ENCODE measurements around the gene GLYATL1B. TPM values are rescaled to one million over a fixed set of nuclear protein-coding genes. Genes with fewer than 3 reads are reported as not detected.
"Not testable (repeated sequence)": the region's sequence is repeated elsewhere in the genome, so short reads cannot be mapped to it uniquely, and the experiment has no call there.

Gene GLYATL1B
- total RNA-seq, 1 donor from 2014 or later: not detected

DNA sequence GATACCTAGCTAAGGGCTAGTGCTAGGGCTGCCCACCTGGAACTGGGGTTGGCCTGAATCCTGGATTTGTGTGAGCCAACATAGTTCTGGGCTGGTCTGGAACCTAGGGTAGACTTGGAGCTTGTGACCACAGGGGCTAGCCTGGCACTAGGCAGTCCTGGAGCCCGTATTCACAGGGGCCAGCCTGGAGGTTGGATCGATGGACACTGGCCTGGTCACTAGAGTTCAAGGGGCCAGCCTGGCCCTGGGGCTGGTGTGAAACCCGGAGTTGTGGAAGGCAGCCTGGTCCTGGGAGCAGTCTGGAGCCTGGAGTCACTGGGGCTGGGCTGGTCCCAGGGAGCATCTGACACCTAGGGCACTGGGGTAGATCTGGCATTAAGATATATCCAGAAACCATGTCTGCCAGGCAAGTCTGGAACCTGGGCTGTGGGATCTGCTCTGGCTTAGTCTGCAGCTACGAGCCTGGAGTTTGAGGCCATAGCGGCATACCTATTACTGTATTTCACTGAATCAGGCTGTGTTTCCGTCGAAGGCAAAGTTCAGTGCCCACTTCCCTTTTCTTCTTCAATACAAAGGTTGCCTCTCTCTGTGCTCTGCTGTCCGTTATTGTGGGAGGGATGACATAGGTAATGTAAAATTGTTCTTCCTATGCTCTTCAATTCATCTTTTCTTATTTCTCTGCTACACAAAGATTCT lies 9.1 kb upstream of the GLYATL1B start:
- Mint-ChIP-seq H3K4me1 (peaks cover 59% of the 10 kb centered on the region), H3K36me3 (ENCODE audit: low read depth) (no peaks in the 10 kb centered on the region), H3K27me3 (no peaks in the 10 kb centered on the region), H3K9me3 (peaks cover 8% of the 10 kb centered on the region), H3K27ac (peak overlapping the region; percentile 78), H3K4me3 (peak overlapping the region; percentile 56)
- TF ChIP-seq, protein P1, sequence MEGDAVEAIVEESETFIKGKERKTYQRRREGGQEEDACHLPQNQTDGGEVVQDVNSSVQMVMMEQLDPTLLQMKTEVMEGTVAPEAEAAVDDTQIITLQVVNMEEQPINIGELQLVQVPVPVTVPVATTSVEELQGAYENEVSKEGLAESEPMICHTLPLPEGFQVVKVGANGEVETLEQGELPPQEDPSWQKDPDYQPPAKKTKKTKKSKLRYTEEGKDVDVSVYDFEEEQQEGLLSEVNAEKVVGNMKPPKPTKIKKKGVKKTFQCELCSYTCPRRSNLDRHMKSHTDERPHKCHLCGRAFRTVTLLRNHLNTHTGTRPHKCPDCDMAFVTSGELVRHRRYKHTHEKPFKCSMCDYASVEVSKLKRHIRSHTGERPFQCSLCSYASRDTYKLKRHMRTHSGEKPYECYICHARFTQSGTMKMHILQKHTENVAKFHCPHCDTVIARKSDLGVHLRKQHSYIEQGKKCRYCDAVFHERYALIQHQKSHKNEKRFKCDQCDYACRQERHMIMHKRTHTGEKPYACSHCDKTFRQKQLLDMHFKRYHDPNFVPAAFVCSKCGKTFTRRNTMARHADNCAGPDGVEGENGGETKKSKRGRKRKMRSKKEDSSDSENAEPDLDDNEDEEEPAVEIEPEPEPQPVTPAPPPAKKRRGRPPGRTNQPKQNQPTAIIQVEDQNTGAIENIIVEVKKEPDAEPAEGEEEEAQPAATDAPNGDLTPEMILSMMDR (IDR thresholded peaks at IDR 0.05): no peak
- DNase-seq (no peak), ATAC-seq (ENCODE audit: low read depth) (peak; percentile 95)
- ChIA-PET CTCF (interaction anchor here (0.6 to 1.9 kb wide), 5 partner anchors 19 to 59 kb away, joined by 3 to 10 read pairs (median 3); no protein-coding TSS in a partner anchor), POLR2A (interaction anchor here (0.6 to 1.8 kb wide), 10 partner anchors 11 to 229 kb away, joined by 3 to 14 read pairs (median 4); no protein-coding TSS in a partner anchor)
- intact Hi-C loops (cut with micrococcal nuclease): loop anchor here (2.0 kb wide), 2 partner anchors 18 to 26 kb away; no protein-coding TSS in a partner anchor

DNA sequence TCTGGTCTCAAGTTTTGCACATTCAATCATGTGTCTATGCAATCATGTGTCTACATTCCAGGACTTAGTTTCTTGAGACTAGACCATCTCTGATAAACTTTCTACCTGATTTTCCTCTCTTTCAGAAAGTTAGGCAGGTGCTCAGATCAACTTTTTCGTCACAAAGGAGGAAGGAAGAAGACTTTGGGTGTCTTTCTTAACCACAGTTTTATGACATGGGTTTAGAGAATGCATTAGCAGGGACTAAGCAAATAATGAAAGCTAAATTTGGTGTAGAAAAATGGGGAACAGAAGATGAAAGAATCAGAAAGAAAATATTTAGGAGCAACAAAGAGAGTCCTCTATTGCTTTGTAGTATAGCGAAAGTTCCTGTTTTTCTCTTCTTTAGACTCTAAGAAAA lies 7.7 kb upstream of the GLYATL1B start:
- POLR2A ChIA-PET: interaction anchor here (1.0 to 1.9 kb wide), 7 partner anchors 10 to 74 kb away, joined by 3 to 9 read pairs (median 6); no protein-coding TSS in a partner anchor
- Mint-ChIP-seq H3K4me1 (peaks cover 62% of the 10 kb centered on the region), H3K27ac (peak overlapping the region; percentile 78), H3K27me3 (no peaks in the 10 kb centered on the region), H3K4me3 (peak overlapping the region; percentile 55), H3K36me3 (ENCODE audit: low read depth) (peaks cover 4% of the 10 kb centered on the region), H3K9me3 (peaks cover under 1% of the 10 kb centered on the region)
- TF ChIP-seq, protein P1 (IDR thresholded peaks at IDR 0.05): no peak
- intact Hi-C loops (cut with micrococcal nuclease): loop anchor here (1.0 kb wide), 1 partner anchor 10 kb away; no protein-coding TSS in a partner anchor
- DNase-seq: no peak
- CTCF ChIA-PET: interaction anchor here (0.8 to 1.1 kb wide), 3 partner anchors 18 to 80 kb away, joined by 3 to 5 read pairs (median 3); no protein-coding TSS in a partner anchor
- peak; percentile 22 for ATAC-seq (ENCODE audit: low read depth)

GRCh38 chr11:59079086-59079485 lies 7.0 kb upstream of the GLYATL1B start:
- intact Hi-C loops (cut with micrococcal nuclease): no loop called here
- H3K4me1 Mint-ChIP-seq: peaks cover 62% of the 10 kb centered on the region
- no peaks in the 10 kb centered on the region for H3K9me3 Mint-ChIP-seq
- H3K27me3 Mint-ChIP-seq: no peaks in the 10 kb centered on the region
- peak overlapping the region; percentile 78 for H3K27ac Mint-ChIP-seq
- ATAC-seq (ENCODE audit: low read depth): no peak
- TF ChIP-seq, protein P1 (IDR thresholded peaks at IDR 0.05): no peak
- no peak for DNase-seq
- ChIA-PET CTCF (interaction anchor here (0.7 to 1.1 kb wide), 4 partner anchors 17 to 79 kb away, joined by 3 to 5 read pairs (median 3); no protein-coding TSS in a partner anchor), POLR2A (interaction anchor here (1.0 to 1.9 kb wide), 6 partner anchors 9 to 73 kb away, joined by 3 to 9 read pairs (median 6); no protein-coding TSS in a partner anchor)
- peaks cover 4% of the 10 kb centered on the region for H3K36me3 Mint-ChIP-seq (ENCODE audit: low read depth)
- H3K4me3 Mint-ChIP-seq: peak overlapping the region; percentile 6

DNA sequence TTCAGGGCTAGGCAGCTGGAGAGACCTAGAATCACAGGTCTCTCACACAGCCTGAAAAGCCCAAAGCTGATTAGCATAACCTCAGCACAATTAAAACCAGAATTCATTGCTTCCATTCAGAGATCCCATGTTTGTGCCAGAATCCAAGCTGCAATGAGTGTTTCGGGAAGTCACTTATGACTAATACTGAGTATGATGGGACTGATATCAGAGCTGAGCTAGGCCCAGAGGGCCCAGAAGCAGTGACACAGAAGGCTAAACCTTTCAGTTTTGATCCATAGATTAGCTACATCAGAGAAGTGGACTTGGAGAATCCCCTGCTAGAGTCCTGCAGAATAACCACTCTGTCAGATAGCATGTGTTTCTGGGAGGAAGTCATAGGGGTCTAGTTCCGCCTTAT lies 5.7 kb upstream of the GLYATL1B start:
- ChIA-PET CTCF (interaction anchor here (1.1 kb wide), 1 partner anchor 22 kb away, joined by 4 read pairs; no protein-coding TSS in a partner anchor), POLR2A (interaction anchor here (1.1 to 1.2 kb wide), 2 partner anchors 16 to 22 kb away, joined by 3 read pairs; no protein-coding TSS in a partner anchor)
- H3K27ac Mint-ChIP-seq; H3K36me3 Mint-ChIP-seq (ENCODE audit: low read depth); H3K9me3 Mint-ChIP-seq; H3K27me3 Mint-ChIP-seq; ATAC-seq (ENCODE audit: low read depth); intact Hi-C loops (cut with micrococcal nuclease); H3K4me3 Mint-ChIP-seq; DNase-seq: not testable (repeated sequence)
- H3K4me1 Mint-ChIP-seq: peaks cover 62% of the 10 kb centered on the region

DNA sequence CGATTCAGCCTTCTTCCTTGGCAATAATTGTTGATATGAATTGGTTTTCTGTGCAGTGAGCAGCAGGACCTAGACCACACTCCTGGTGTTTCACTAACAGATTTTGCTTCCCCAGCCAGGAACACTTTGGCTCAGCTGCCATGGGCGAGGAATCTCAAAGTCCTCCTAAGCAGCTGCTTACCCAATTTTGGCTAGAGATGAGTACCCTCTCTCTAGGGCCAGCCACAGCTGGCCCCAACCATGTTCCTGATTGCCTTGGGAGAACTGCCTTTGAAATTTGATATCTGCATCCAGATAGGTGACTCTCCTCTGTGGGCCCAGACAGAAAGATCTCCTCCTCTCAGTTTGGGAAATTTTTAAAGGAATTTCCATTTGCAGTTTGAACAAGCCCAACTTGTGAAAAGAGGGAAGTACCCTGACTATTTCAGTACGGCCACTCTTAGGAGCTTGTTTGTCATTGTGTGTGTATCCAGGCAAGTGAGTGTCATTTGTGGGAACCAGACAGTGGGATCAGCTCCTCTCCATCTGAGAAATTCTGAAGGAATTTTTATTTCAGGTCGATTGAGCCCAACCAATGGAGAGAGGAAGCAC lies 4.6 kb upstream of the GLYATL1B start:
- CTCF ChIA-PET; ATAC-seq (ENCODE audit: low read depth); H3K36me3 Mint-ChIP-seq (ENCODE audit: low read depth); H3K9me3 Mint-ChIP-seq; H3K4me3 Mint-ChIP-seq; intact Hi-C loops (cut with micrococcal nuclease); POLR2A ChIA-PET; H3K27ac Mint-ChIP-seq; DNase-seq; H3K27me3 Mint-ChIP-seq: not testable (repeated sequence)
- peaks cover 54% of the 10 kb centered on the region for H3K4me1 Mint-ChIP-seq

Data from activated B cell treated with CpG ODN at 0.5 μM for 24 hours (primary cell).